Measurements from ENCODE around the gene ADAMTS14. TPM values are rescaled to one million over a fixed set of nuclear protein-coding genes. Genes with fewer than 3 reads are reported as not detected.

The ADAMTS14 gene
- total RNA-seq, 1 donor from 2014 or later, result 19.4 TPM

GRCh38 chr10:70669015-70669414 lies 3.3 kb upstream of the ADAMTS14 start:
- Histone ChIP-seq H3K9ac (ENCODE audit: low read length) (no peak overlapping the region), H3K36me3 (ENCODE audit: insufficient read depth, low read length) (no peaks in the 10 kb centered on the region), H4K20me1 (ENCODE audit: insufficient read depth, low read length) (peaks cover under 1% of the 10 kb centered on the region), H3K27me3 (ENCODE audit: insufficient read depth, low read length) (no peaks in the 10 kb centered on the region), H2AFZ (ENCODE audit: low read depth, low read length) (no peak overlapping the region), H3K4me2 (ENCODE audit: low read length) (no peak overlapping the region), H3K4me3 (ENCODE audit: insufficient read depth, low read depth, low read length) (no peak overlapping the region), H3K9me3 (ENCODE audit: insufficient read depth, low read depth, low read length) (no peaks in the 10 kb centered on the region), H3K4me1 (ENCODE audit: insufficient read depth, low read length) (peaks cover 37% of the 10 kb centered on the region), H3K27ac (ENCODE audit: low read depth, low read length) (no peak overlapping the region), H3K79me2 (ENCODE audit: insufficient read depth, low read length) (peaks cover 2% of the 10 kb centered on the region)
- no peak for FAIRE-seq
- Mint-ChIP-seq H3K9me3 (ENCODE audit: unreplicated experiment) (no peaks in the 10 kb centered on the region), H3K4me3 (ENCODE audit: unreplicated experiment) (no peak overlapping the region), H3K36me3 (ENCODE audit: low read depth, unreplicated experiment) (no peaks in the 10 kb centered on the region), H3K4me1 (ENCODE audit: low read depth, unreplicated experiment) (peaks cover 34% of the 10 kb centered on the region), H3K27me3 (ENCODE audit: low read depth, unreplicated experiment) (peaks cover 3% of the 10 kb centered on the region), H3K27ac (ENCODE audit: unreplicated experiment) (peak overlapping the region; percentile 28)
- TF ChIP-seq, protein P1, sequence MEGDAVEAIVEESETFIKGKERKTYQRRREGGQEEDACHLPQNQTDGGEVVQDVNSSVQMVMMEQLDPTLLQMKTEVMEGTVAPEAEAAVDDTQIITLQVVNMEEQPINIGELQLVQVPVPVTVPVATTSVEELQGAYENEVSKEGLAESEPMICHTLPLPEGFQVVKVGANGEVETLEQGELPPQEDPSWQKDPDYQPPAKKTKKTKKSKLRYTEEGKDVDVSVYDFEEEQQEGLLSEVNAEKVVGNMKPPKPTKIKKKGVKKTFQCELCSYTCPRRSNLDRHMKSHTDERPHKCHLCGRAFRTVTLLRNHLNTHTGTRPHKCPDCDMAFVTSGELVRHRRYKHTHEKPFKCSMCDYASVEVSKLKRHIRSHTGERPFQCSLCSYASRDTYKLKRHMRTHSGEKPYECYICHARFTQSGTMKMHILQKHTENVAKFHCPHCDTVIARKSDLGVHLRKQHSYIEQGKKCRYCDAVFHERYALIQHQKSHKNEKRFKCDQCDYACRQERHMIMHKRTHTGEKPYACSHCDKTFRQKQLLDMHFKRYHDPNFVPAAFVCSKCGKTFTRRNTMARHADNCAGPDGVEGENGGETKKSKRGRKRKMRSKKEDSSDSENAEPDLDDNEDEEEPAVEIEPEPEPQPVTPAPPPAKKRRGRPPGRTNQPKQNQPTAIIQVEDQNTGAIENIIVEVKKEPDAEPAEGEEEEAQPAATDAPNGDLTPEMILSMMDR (IDR thresholded peaks at IDR 0.05; ENCODE audit: insufficient read depth, low read depth, low read length), result no peak
- TF ChIP-seq EZH2 (IDR thresholded peaks at IDR 0.05; ENCODE audit: insufficient read depth, low read length), result no peak
- no peak for DNase-seq (ENCODE audit: low read depth)

DNA sequence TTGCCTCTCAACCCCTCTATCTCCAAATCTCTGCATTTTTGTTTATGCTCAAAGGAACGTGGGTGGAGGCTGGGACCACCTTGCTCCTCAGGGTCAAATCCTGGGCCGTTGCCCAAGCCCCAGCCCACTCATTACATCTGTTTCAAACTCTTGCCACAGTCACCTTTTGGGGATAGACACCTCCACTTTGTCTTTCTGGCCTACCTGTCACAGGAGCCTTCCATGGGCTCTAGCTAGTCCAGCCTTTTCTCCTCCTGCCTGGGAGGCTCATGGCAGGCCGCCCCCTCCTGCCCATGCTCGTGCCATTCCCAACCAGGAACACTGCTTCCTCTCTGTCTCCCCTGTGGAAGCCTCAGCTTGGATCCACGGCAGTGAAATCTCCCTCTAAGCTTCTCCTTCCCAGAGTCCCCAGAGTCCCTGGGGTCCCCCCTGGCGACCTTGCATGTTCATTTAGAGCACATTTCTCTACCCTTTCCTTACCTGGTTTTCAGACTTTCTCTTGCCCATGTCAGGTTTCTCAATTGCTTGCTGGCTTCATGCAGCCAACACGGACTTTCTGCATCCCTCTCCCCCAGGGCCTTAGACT lies 2.5 kb upstream of the ADAMTS14 start:
- DNase-seq (ENCODE audit: low read depth), result no peak
- H3K4me2 ChIP-seq (ENCODE audit: low read length), result no peak overlapping the region
- no peak overlapping the region for H3K27ac Mint-ChIP-seq (ENCODE audit: unreplicated experiment)
- H3K9me3 Mint-ChIP-seq (ENCODE audit: unreplicated experiment), result no peaks in the 10 kb centered on the region
- H3K36me3 Mint-ChIP-seq (ENCODE audit: low read depth, unreplicated experiment), result no peaks in the 10 kb centered on the region
- no peak overlapping the region for H3K4me3 Mint-ChIP-seq (ENCODE audit: unreplicated experiment)
- H3K9me3 ChIP-seq (ENCODE audit: insufficient read depth, low read depth, low read length), result no peaks in the 10 kb centered on the region
- H3K4me1 ChIP-seq (ENCODE audit: insufficient read depth, low read length), result peaks cover 38% of the 10 kb centered on the region
- peaks cover 3% of the 10 kb centered on the region for H3K27me3 Mint-ChIP-seq (ENCODE audit: low read depth, unreplicated experiment)
- no peaks in the 10 kb centered on the region for H3K36me3 ChIP-seq (ENCODE audit: insufficient read depth, low read length)
- H3K4me3 ChIP-seq (ENCODE audit: insufficient read depth, low read depth, low read length), result no peak overlapping the region
- peaks cover 31% of the 10 kb centered on the region for H3K4me1 Mint-ChIP-seq (ENCODE audit: low read depth, unreplicated experiment)
- H3K79me2 ChIP-seq (ENCODE audit: insufficient read depth, low read length), result peaks cover 10% of the 10 kb centered on the region
- H3K27ac ChIP-seq (ENCODE audit: low read depth, low read length), result no peak overlapping the region
- no peak for TF ChIP-seq EZH2 (IDR thresholded peaks at IDR 0.05; ENCODE audit: insufficient read depth, low read length)
- TF ChIP-seq, protein P1 (IDR thresholded peaks at IDR 0.05; ENCODE audit: insufficient read depth, low read depth, low read length), result no peak
- H3K9ac ChIP-seq (ENCODE audit: low read length), result no peak overlapping the region
- no peak for FAIRE-seq
- no peak overlapping the region for H2AFZ ChIP-seq (ENCODE audit: low read depth, low read length)
- peaks cover 6% of the 10 kb centered on the region for H4K20me1 ChIP-seq (ENCODE audit: insufficient read depth, low read length)
- no peaks in the 10 kb centered on the region for H3K27me3 ChIP-seq (ENCODE audit: insufficient read depth, low read length)

DNA sequence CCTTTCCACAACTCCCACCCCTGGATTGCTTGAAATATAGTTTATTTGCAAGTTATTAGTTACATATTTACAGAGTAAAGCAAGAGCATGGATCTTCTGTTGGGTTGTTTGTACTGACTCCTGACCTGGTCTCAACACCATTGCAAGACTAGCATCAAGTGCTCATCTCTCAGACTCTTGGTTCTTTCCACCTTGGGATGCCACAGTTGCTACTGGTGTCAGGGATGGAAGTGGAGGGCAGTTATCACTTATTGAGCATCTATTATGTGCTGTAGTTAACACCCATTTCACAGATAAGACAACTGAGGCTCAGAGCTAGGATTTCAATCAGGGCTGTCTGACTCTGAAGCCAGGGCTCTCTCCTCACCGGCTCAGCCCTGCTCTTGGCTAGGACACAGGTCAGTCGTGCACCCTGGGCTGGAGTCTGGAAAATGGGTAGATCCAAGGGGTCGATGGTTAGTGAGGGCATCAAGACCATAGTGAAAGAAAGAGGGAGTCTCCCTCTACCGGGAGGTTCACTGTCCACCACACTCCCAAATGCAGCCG lies 614 bp upstream of the ADAMTS14 start:
- H3K4me1 ChIP-seq (ENCODE audit: insufficient read depth, low read length), result peaks cover 36% of the 10 kb centered on the region
- peaks cover 28% of the 10 kb centered on the region for H3K79me2 ChIP-seq (ENCODE audit: insufficient read depth, low read length)
- peaks cover 4% of the 10 kb centered on the region for H3K36me3 Mint-ChIP-seq (ENCODE audit: low read depth, unreplicated experiment)
- DNase-seq (ENCODE audit: low read depth) (no peak), FAIRE-seq (no peak)
- peak overlapping the region; percentile 92 for H3K4me2 ChIP-seq (ENCODE audit: low read length)
- no peaks in the 10 kb centered on the region for H3K9me3 Mint-ChIP-seq (ENCODE audit: unreplicated experiment)
- TF ChIP-seq, protein P1 (IDR thresholded peaks at IDR 0.05; ENCODE audit: insufficient read depth, low read depth, low read length), result no peak
- TF ChIP-seq EZH2 (IDR thresholded peaks at IDR 0.05; ENCODE audit: insufficient read depth, low read length), result no peak
- H4K20me1 ChIP-seq (ENCODE audit: insufficient read depth, low read length), result peaks cover 12% of the 10 kb centered on the region
- H3K36me3 ChIP-seq (ENCODE audit: insufficient read depth, low read length), result peaks cover 2% of the 10 kb centered on the region
- peak overlapping the region; percentile 89 for H3K9ac ChIP-seq (ENCODE audit: low read length)
- H3K4me3 ChIP-seq (ENCODE audit: insufficient read depth, low read depth, low read length), result peak overlapping the region; percentile 54
- peak overlapping the region; percentile 79 for H3K4me3 Mint-ChIP-seq (ENCODE audit: unreplicated experiment)
- H2AFZ ChIP-seq (ENCODE audit: low read depth, low read length), result peak overlapping the region; percentile 49
- peaks cover 13% of the 10 kb centered on the region for H3K27me3 Mint-ChIP-seq (ENCODE audit: low read depth, unreplicated experiment)
- peak overlapping the region; percentile 79 for H3K27ac Mint-ChIP-seq (ENCODE audit: unreplicated experiment)
- no peaks in the 10 kb centered on the region for H3K27me3 ChIP-seq (ENCODE audit: insufficient read depth, low read length)
- H3K27ac ChIP-seq (ENCODE audit: low read depth, low read length), result peak overlapping the region; percentile 43
- H3K4me1 Mint-ChIP-seq (ENCODE audit: low read depth, unreplicated experiment), result peaks cover 34% of the 10 kb centered on the region
- no peaks in the 10 kb centered on the region for H3K9me3 ChIP-seq (ENCODE audit: insufficient read depth, low read depth, low read length)

All from astrocyte (in vitro differentiated cells and primary cell).